Prostate gland (tissue), 2 donors: ENCODE measurements around the gene EIF2S2.
"Not testable (repeated sequence)": the region's sequence is repeated elsewhere in the genome, so short reads cannot be mapped to it uniquely, and the experiment has no call there.

Experiments used
- CTCF ChIP-seq, 4 experiments: fragments of 200-600 bp in 2 of 4; fragments of 450-650 bp in 2 of 4; sonication (generic) in 2 of 4; IDR thresholded peaks; 1 replicate in 3 of 4; 2 replicates in 1 of 4; pipeline ENCODE4 v1.5.1; 2016 to 2019; ENCODE audit warnings: antibody characterized with exemption in 4 of 4, mild to moderate bottlenecking in 2 of 4, moderate library complexity in 2 of 4
- POLR2A ChIP-seq: fragments of 450-650 bp; IDR thresholded peaks from one replicate; pipeline ENCODE4 v1.6.1; 2016; ENCODE audit warnings: antibody characterized with exemption, mild to moderate bottlenecking
- POLR2AphosphoS5 ChIP-seq: sonication (generic); formaldehyde crosslinking; IDR thresholded peaks from one replicate; pipeline ENCODE4 v1.6.1; 2017; ENCODE audit warnings: antibody characterized with exemption

GRCh38 chr20:34133365-34133860 lies 21.4 kb upstream of the EIF2S2 start:
- not testable (repeated sequence) for TF ChIP-seq POLR2A; CTCF (IDR thresholded peaks at IDR 0.05); POLR2AphosphoS5
